WERI-Rb-1 (cell line): ENCODE measurements around the gene PARVB.

Source experiments
- DNase-seq: peaks from one replicate; pipeline ENCODE4 v3.0.0-alpha.2; 2020
- H3K27ac ChIP-seq: fragments of 250-450 bp; sonication (Bioruptor Pico); 2 replicates; pipeline ENCODE4 v1.5.1; 2020; ENCODE audit warnings: mild to moderate bottlenecking, moderate library complexity
- H3K27me3 ChIP-seq: fragments of 250-450 bp; sonication (Bioruptor Pico); 2 replicates; pipeline ENCODE4 v1.5.1; 2021; ENCODE audit warnings: mild to moderate bottlenecking, low read depth, moderate library complexity; ENCODE audit not compliant: insufficient read depth, severe bottlenecking
- H3K36me3 ChIP-seq: fragments of 250-450 bp; sonication (Bioruptor Pico); 2 replicates; pipeline ENCODE4 v1.5.1; 2020; ENCODE audit warnings: mild to moderate bottlenecking, moderate library complexity
- H3K4me3 ChIP-seq: 2 replicates; pipeline ENCODE4 v1.5.1; 2011; ENCODE audit warnings: low read depth, mild to moderate bottlenecking, control low read depth, low read length
- H3K9me3 ChIP-seq: fragments of 250-450 bp; sonication (Bioruptor Pico); 2 replicates; pipeline ENCODE4 v1.5.1; 2021; ENCODE audit warnings: mild to moderate bottlenecking, moderate library complexity; ENCODE audit not compliant: severe bottlenecking
- CTCF ChIP-seq: IDR thresholded peaks from 2 replicates; pipeline ENCODE4 v1.5.1; 2011; ENCODE audit warnings: low read depth, mild to moderate bottlenecking, control low read depth, inconsistent platforms, low read length

Gene PARVB

GRCh38 chr22:44030051-44030701 is 6.1 kb downstream of the PARVB start:
- Histone ChIP-seq H3K9me3 (no peaks in the 10 kb centered on the region), H3K4me3 (no peak overlapping the region), H3K36me3 (no peaks in the 10 kb centered on the region), H3K27ac (no peak overlapping the region), H3K27me3 (no peaks in the 10 kb centered on the region)
- no peak for DNase-seq
- TF ChIP-seq CTCF, result no peak

- no peak for TF ChIP-seq CTCF
- H3K27me3 ChIP-seq, result no peaks in the 10 kb centered on the region
- no peak overlapping the region for H3K4me3 ChIP-seq
- no peaks in the 10 kb centered on the region for H3K36me3 ChIP-seq
- no peak overlapping the region for H3K27ac ChIP-seq
- no peak for DNase-seq
- H3K9me3 ChIP-seq, result no peaks in the 10 kb centered on the region
These were observed 6.6 kb downstream of the PARVB start for GRCh38 chr22:44030702-44031082.

- H3K36me3 ChIP-seq, result no peaks in the 10 kb centered on the region
- no peaks in the 10 kb centered on the region for H3K27me3 ChIP-seq
- no peak overlapping the region for H3K27ac ChIP-seq
- TF ChIP-seq CTCF, result no peak
- H3K4me3 ChIP-seq, result no peak overlapping the region
- H3K9me3 ChIP-seq, result no peaks in the 10 kb centered on the region
- no peak for DNase-seq
These were observed 7.3 kb downstream of the PARVB start for GRCh38 chr22:44031158-44031952.

- Histone ChIP-seq H3K9me3 (no peaks in the 10 kb centered on the region), H3K27ac (no peak overlapping the region), H3K27me3 (no peaks in the 10 kb centered on the region), H3K36me3 (no peaks in the 10 kb centered on the region), H3K4me3 (no peak overlapping the region)
- TF ChIP-seq CTCF, result no peak
- DNase-seq, result no peak
These were observed 8.1 kb downstream of the PARVB start for GRCh38 chr22:44032126-44032730.

- Histone ChIP-seq H3K4me3 (no peak overlapping the region), H3K27me3 (no peaks in the 10 kb centered on the region), H3K36me3 (no peaks in the 10 kb centered on the region), H3K9me3 (no peaks in the 10 kb centered on the region), H3K27ac (no peak overlapping the region)
- TF ChIP-seq CTCF, result no peak
- DNase-seq, result no peak
These were observed 9.2 kb downstream of the PARVB start for GRCh38 chr22:44033287-44033686.
